AG09319 (cell line): ENCODE results near the gene MRTO4.

Experiments used
- DNase-seq: peaks from one replicate; pipeline ENCODE4 v3.0.0-alpha.2; 2010; ENCODE audit warnings: low read depth; ENCODE audit errors: extremely low read depth
- TF ChIP-seq, protein P1 (sequence below): IDR thresholded peaks from 2 replicates; pipeline ENCODE4 v1.5.1; 2011; ENCODE audit warnings: low read depth, mild to moderate bottlenecking, inconsistent platforms, low read length, moderate library complexity

MRTO4 gene

DNA sequence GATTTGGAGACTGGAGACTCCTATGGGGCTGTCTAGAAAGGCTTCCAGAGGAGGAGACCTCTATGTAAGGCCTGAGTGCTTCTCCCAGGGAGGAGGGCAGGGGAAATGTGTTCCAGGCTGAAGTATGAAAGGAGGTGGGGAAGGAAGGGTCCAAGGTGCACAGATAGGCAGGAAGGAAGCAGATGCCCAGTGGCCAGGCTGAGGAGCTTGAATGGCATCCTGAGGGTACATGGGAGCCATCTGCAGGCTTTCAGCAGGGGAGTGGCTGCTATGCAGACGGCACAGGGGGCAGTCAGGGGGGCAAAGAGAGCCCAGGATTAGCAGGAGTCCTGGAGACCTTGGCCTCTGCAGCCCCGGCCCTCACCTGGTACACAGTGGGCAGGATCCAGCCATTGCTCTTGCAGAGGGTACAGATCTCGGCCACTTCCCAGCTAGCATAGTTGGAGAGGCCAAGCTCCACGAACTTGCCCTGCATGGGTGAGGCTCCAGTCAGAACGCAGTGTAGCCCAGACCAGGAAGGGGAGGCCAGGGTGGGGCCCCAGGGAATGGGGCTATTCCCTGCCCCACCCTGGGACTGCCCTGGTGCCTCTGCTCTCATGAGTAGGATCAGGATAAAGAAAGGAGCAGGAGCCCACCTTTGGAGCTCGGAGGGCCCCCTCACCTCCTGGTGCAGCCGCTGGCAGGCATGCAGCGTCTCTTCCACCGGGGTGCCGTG is 56.3 kb downstream of the MRTO4 start:
- TF ChIP-seq, protein P1, sequence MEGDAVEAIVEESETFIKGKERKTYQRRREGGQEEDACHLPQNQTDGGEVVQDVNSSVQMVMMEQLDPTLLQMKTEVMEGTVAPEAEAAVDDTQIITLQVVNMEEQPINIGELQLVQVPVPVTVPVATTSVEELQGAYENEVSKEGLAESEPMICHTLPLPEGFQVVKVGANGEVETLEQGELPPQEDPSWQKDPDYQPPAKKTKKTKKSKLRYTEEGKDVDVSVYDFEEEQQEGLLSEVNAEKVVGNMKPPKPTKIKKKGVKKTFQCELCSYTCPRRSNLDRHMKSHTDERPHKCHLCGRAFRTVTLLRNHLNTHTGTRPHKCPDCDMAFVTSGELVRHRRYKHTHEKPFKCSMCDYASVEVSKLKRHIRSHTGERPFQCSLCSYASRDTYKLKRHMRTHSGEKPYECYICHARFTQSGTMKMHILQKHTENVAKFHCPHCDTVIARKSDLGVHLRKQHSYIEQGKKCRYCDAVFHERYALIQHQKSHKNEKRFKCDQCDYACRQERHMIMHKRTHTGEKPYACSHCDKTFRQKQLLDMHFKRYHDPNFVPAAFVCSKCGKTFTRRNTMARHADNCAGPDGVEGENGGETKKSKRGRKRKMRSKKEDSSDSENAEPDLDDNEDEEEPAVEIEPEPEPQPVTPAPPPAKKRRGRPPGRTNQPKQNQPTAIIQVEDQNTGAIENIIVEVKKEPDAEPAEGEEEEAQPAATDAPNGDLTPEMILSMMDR = no peak

DNA sequence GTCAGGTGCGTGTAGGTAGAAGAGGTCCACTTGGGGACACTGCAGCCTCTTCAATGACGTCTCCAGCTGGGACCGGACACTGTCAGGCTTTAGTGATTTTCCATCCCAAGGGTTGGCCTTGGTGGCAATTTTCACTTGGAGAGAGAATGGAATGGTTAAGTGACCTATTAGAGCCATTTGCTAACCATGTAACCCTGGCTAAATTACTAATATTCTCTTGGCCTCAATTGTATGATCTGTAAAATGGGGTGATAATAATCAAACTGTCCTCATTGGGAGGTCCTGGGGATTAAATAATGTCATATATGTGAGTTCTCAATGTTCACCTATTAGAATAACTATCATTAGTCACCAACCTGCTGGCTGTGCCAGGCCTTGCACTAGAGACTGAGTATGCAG is 56.9 kb downstream of the MRTO4 start:
- TF ChIP-seq, protein P1 = no peak
- no peak for DNase-seq

More for the DNA sequence above, 56.3 kb downstream of the MRTO4 start:
- no peak for DNase-seq

DNA sequence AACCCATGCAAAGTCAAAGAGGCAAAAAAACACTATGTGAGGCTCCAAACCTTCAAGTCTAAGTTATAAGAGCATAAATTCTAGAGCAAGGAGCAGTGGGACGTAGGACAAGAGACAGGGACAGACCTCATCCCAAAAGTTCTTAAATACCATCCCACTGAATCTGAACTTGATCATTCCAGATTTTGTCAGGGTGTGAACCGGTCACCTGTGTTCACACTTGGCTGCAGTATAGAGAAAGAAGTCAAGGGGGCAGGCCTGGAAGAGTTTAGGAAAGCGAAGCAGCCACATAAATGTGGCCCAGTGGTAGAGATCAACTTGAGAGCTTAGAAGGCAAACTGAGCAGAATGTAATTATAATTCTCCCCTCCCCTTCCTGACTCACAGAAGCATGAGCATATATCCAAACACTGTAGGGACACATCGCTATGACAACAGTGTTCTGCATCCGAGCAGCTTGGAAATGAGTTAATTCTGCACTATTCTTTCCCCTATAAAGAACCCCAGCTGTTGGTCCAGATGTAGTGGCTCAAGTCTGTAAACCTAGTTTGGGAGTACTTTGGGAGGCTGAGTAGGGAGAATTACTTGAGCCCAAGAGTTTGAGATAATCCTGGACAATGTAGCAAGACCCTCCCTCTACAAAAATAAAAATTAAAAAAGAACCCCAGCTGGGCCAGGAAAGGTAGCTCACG is 57.7 kb downstream of the MRTO4 start:
- TF ChIP-seq, protein P1 = no peak

More for the DNA sequence above, 57.7 kb downstream of the MRTO4 start:
- peak; percentile 43 for DNase-seq
